Measurements from ENCODE around the gene FLACC1.
"Not testable (repeated sequence)": the region's sequence is repeated elsewhere in the genome, so short reads cannot be mapped to it uniquely, and the experiment has no call there.

Gene FLACC1, protein sequence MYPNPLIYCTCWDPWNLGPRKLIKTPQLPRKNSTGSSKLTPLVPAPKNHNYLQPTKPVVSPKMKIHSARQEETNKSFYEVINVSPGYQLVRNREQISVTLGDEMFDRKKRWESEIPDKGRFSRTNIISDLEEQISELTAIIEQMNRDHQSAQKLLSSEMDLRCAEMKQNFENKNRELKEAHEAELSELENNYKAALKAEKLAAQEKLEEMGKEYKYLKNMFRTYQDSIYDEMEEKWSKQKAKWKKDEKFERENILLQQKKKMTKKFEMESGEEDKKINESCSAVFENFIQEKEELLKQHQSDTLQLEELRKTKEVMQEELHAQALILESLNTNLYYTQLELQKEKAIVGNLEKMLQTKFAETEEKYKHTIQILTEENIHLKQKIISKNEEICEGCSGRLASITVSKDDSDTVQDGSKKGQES

GRCh38 chr2:201357221-201357620, at the start of gene FLACC1:
Gene FLACC1 (minus strand): TSS chr2:201357345. CDS start chr2:201351404, 5,941 bp downstream.
- no peak for DNase-seq

DNA sequence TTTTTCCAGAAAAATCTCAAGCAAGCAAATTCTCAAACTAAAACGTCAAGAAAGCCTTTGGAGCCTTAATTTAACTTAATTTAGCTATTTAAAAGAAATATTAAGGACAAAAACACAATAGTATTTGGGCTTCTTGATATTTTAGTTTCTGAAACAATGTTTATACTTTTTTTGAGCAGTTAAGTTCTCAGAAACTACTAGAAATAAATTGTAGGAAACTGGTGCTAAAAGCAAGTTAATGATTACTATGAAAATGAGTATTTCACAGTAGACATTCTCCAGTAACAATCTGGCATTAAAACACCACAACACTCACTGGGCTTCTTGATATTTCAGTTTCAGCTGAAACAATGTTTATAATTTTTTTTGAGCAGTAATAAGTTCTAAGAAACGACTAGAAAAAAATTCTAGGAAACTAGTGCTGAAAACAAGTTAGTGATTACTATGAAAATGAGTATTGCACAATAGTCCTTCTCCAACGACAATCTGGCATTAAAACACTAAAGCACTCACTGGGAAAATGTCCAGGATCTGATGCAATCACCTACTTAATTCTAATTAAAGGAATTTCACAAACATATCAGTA, 49.0 kb upstream of the FLACC1 start:
- DNase-seq: no peak

DNA sequence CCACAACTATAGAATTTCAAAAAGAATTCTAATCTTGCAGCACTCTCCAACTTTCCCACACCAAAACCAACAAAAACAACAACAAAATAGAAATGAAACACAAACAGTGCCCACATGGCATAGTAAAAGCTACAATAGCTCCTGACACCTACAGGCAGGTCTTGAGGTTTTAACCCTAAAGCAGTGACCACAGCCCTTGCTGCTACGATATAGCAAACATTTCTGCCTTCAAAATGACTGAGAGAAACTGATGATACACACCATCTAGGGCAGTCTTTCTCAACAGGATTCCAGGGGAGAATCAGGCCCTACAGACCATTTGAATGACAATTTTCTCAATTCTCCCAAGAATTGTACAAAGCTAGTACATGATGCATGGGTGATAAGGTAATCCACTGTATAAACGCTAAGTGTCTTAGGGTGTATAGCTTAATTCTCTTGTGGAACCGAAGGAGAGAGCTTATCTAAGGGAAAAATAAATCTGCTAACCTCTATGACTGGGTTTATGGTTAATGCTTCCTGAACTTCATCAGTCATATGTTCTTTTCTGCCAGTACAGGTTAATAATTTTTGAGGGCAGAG, 47.6 kb upstream of the FLACC1 start:
- DNase-seq: no peak

- DNase-seq: no peak
Measured at GRCh38 chr2:201403880-201404279, 46.7 kb upstream of the FLACC1 start.

GRCh38 chr2:201402651-201403562, 45.8 kb upstream of the FLACC1 start:
- DNase-seq: no peak

- DNase-seq: no peak
Measured at GRCh38 chr2:201401815-201402214, 44.7 kb upstream of the FLACC1 start.

- no peak for DNase-seq
Measured at GRCh38 chr2:201396595-201396994, 39.5 kb upstream of the FLACC1 start.

DNA sequence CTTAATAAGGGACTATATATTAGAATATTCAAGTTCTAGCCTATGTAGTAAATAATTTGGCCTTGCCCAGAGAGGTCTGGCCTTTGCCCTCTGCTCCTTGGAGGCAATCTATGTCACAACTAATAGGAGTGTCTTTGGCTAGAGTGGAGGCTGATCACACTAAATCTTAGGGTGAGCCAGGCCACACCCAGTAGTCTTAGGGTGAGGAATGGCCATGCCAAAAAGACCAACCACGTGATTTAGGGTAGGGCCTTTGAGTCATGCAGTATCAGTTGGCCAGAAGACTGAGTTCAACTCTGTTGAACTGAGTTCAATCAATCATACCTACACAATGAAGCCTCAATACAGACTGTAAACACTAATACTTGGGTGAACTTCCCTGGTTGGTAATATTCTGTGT, 26.0 kb upstream of the FLACC1 start:
- no peak for DNase-seq

- DNase-seq: no peak
Measured at GRCh38 chr2:201378496-201379397, 21.6 kb upstream of the FLACC1 start.

DNA sequence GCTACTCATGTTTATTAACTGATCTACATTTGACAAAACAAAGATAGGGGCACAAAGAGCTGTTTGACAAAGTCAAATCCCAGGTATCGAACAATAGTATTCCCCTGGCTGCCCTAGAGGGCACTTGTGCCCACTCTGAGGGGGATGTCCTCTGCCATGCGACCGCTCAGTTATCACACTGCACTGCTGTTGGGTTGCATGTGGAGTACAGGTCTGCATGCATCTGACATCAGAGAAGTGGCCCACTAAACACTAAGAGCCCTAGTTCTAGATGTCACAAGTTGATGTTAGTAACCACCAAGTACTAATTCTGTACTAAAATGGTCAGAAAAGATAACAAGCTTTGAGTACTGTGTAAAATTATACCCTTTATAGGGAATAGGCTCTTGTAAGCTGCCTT, 20.1 kb upstream of the FLACC1 start:
- no peak for DNase-seq

GRCh38 chr2:201369775-201370174, 12.6 kb upstream of the FLACC1 start:
- no peak for DNase-seq

GRCh38 chr2:201369318-201369717, 12.2 kb upstream of the FLACC1 start:
- not testable (repeated sequence) for DNase-seq

DNA sequence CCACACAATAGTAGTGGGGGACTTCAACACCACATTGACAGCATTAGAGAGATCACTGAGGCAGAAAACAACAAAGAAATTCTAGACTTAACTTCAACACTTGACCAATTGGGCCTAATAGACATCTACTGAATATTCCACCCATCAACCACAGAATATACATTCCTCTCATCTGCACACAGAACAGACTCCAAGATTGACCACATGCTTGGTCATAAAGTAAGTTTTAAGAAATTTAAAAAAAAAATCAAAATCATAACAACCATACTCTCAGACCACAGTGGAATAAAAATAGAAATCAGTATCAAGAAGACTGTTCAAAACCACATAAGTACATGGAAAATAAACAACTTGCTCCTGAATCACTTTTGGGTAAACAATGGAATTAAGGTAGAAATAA, 9.0 kb upstream of the FLACC1 start:
- no peak for DNase-seq

- no peak for DNase-seq
Measured at GRCh38 chr2:201363857-201364560, 6.9 kb upstream of the FLACC1 start.

- no peak for DNase-seq
Measured at GRCh38 chr2:201362396-201362795, 5.3 kb upstream of the FLACC1 start.

DNA sequence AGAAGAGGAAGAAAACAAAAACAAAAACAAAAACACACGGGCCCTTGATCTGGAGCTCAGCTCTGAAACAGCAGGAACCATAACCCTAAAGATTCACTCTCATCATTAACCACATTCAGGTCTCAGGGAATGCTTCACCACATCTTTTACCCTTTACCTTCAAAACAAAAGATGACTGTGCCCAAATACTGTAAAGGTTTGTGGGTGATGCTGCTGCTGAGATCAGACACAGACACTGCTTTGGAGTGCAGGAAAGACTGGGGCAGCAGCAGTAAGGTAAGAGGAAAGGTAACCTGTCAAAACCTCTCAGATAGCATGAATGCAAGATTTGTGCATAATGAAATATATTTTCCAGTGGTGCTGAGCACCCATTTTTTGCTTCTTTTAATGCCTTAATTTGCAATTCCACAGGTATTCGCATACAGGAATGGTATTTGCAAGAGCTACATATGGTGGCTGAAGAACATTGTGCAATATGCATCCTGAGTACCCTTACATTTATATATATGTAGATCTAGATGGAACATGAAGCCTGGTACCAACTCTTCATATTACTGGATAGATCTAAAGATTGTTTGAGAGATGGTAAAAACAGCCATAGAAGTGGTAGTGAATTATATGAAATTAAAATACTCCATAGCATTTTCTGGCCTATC, 4.1 kb upstream of the FLACC1 start:
- DNase-seq: no peak

DNA sequence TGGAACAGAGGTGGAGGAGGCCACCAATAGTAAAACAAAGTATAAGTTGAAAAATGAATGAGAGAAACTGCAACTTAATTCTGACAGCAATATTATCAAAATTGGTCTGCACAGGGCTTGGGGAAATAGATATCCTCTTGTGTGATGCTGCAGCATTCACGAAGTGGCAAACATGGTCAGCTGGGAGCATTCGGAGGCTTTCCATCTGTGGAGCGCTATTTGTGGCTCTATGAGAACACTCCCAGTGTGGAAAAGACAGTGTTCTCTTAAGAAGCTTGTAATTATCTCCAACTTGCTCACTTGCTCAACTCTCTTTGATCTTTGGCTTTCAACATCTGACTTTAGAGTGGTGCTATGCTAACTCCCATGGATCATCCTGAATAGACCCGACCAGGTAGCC, 3.1 kb upstream of the FLACC1 start:
- no peak for DNase-seq

DNA sequence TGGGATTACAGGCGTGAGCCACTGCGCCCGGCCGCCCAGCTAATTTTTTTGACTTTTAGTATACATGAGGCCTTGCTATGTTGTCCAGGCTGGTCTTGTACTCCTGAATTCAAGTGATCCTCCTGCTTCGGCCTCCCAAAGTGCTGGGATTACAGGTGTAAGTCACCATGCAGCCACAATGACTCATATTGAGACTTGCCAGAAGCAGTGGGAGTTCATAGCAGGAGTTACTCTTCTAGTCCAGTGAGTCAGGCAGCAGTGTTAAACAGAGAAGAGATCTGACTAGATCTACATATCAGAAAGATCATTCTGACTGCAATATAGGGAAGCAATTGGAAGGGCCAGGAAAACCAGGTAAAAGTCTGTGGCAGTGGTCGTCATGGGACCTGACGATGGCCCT, 1.5 kb upstream of the FLACC1 start:
- no peak for DNase-seq

- no peak for DNase-seq
Measured at GRCh38 chr2:201353116-201353515, 4.0 kb downstream of the FLACC1 start.

DNA sequence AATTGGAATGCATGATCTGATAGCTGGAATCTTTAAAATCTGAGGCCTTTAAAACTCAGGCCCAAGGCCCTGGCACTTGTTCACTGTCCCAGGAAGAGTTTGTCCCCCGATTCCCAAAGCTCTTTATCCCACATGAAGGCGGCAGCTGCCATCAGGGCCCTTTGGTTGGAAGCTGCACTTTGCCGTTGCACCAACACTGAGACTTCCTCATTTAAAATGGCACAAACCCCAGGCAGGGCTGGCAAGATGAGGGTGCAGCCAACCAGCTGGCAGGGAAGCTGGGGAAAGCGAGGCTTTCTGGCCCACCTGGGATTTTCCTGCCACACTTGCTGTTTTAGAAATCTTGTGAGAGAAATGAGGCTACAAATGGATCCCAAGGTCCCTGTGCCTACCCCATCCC, 6.3 kb downstream of the FLACC1 start:
- DNase-seq: no peak

DNA sequence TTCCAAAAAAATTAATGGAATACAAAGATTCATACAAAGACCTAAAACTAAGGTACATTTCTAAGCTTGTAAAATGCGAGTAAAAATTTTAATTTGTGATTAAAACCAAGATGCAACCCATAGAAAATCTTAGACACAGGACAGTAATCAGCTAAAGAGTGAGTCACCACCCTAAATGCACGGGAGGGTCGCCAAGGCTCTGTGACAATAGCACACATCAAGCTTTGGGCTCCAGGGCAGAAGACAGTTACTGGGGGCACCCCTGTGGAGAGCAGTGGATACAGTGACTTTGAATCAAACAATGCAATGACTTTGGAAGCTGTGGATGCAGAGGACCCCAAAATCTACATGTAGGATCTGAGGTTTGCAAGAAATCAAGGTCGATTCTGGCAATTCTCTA, 7.5 kb downstream of the FLACC1 start:
- no peak for DNase-seq
